ENCODE results near the gene CCDC157. TPM values are rescaled to one million over a fixed set of nuclear protein-coding genes. Genes with fewer than 3 reads are reported as not detected.

The CCDC157 gene
- total and polyA plus RNA-seq, 10 of the 15 experiments (the other 5 are each of a cell fraction or from before 2014, with no cell fraction given): 0.10 to 2.8 (median 1.2) TPM

- Histone ChIP-seq H3K79me2 (ENCODE audit: control insufficient read depth, insufficient read depth, low read length) (no peaks in the 10 kb centered on the region), H2AFZ (ENCODE audit: control insufficient read depth, low read depth, low read length) (peak within 1 kb of the TSS; percentile 24), H3K4me2 (ENCODE audit: control insufficient read depth, insufficient read depth) (peak within 1 kb of the TSS; percentile 62), H3K9me3 (replicated peaks; ENCODE audit: control insufficient read depth, insufficient read depth, low read length) (no peaks in the 10 kb centered on the region), H3K36me3 (ENCODE audit: control insufficient read depth in 2 of 2, insufficient read depth in 2 of 2, low read length in 1 of 2) (no peaks in the 10 kb centered on the region), H4K20me1 (ENCODE audit: control insufficient read depth, insufficient read depth) (no peaks in the 10 kb centered on the region), H3K27ac (ENCODE audit: control insufficient read depth, insufficient read depth) (no peak within 1 kb of the TSS), H3K27me3 (replicated peaks in 1 of 2; ENCODE audit: control insufficient read depth in 2 of 2, insufficient read depth in 2 of 2, low read length in 1 of 2) (peaks cover 4 to 9% of the 10 kb centered on the region in 2 experiments), H3K4me1 (ENCODE audit: control insufficient read depth, insufficient read depth, low read length) (peaks cover 18% of the 10 kb centered on the region), H3K4me3 (peak within 1 kb of the TSS; percentile 32; the same call in 1 of the 2 replicates), H3K9ac (ENCODE audit: control insufficient read depth, insufficient read depth, low read length) (no peak within 1 kb of the TSS)
- BruUV-seq (replicated peaks): no TSS peak
- CTCF ChIA-PET: interaction anchor here (0.6 to 10.5 kb wide), 6 partner anchors 9 to 134 kb away, joined by 3 to 172 read pairs (median 5); partner anchors contain the start of genes CASTOR1 and MTFP1
- in situ Hi-C loops (cut with MboI): no loop called here
- RAD21 ChIA-PET (ENCODE audit: unreplicated experiment): interaction anchor here (0.6 to 11.5 kb wide), 3 partner anchors 26 to 149 kb away, joined by 3 to 137 read pairs (median 5); partner anchors contain the start of gene MTFP1
- no peak for TF ChIP-seq SIN3A (IDR thresholded peaks at IDR 0.05; ENCODE audit: low read depth, low read length)
- TF ChIP-seq IRF3 (IDR thresholded peaks at IDR 0.05): no peak
- no peak for TF ChIP-seq ZNF384 (IDR thresholded peaks at IDR 0.05; ENCODE audit: borderline replicate concordance, low read depth, low read length)
- no peak for TF ChIP-seq HDAC2 (IDR thresholded peaks at IDR 0.05)
- peak; percentile 58 for TF ChIP-seq POLR2A (IDR thresholded peaks at IDR 0.05; ENCODE audit: low read depth, low read length)
- TF ChIP-seq NR2C1 (IDR thresholded peaks at IDR 0.05): no peak
- DNase-seq (ENCODE audit: low read depth, low spot score) (no peak), ATAC-seq (peak; percentile 59), FAIRE-seq (no peak)
- SMC1A ChIA-PET (ENCODE audit: uncharacterized antibody, unreplicated experiment): interaction anchor here (0.8 to 1.7 kb wide), 3 partner anchors 26 to 28 kb away, joined by 3 to 6 read pairs (median 5); no protein-coding TSS in a partner anchor
- POLR2A ChIA-PET: interaction anchor here (0.8 to 3.6 kb wide), 3 partner anchors 16 to 27 kb away, joined by 4 to 24 read pairs (median 11); no protein-coding TSS in a partner anchor
- WGBS (ENCODE audit: insufficient coverage, insufficient replicate concordance, low lambda C conversion rate, missing lambda C conversion rate): under 1% methylated on average over 37 of the region's 56 CpGs
- intact Hi-C loops (cut with micrococcal nuclease; ENCODE audit: unreplicated experiment): no loop called here
Observed at GRCh38 chr22:30396871-30397655, 40.3 kb downstream of the CCDC157 start, which contains the start of gene SEC14L2. SEC14L2 (plus strand) TSS chr22:30397018; CDS start chr22:30397117, 99 bp downstream.
